Thyroid gland (tissue), 4 donors: Measurements from ENCODE around the gene SERPINA12. TPM values are rescaled to one million over a fixed set of nuclear protein-coding genes. Genes with fewer than 3 reads are reported as not detected.

ENCODE experiments used
- DNase-seq, 2 donors: peaks; one replicate each; pipeline ENCODE4 v3.0.0-alpha.2; 2019
- H3K27ac ChIP-seq, 3 donors: fragments of 200-600 bp; sonication (generic); 1 replicate in 2 of 3; 2 replicates in 1 of 3; pipeline ENCODE4 v1.5.1; 2016 to 2019; ENCODE audit warnings: mild to moderate bottlenecking in 1 of 3, moderate library complexity in 1 of 3
- H3K27me3 ChIP-seq: fragments of 200-600 bp; sonication (generic); one replicate; pipeline ENCODE4 v1.5.1; 2019
- H3K36me3 ChIP-seq, 2 donors: fragments of 200-600 bp; sonication (generic); one replicate each; pipeline ENCODE4 v1.5.1; 2016 to 2019
- H3K4me1 ChIP-seq, 2 donors: fragments of 200-600 bp; sonication (generic); one replicate each; pipeline ENCODE4 v1.5.1; 2017 to 2019
- H3K4me3 ChIP-seq, 3 donors: fragments of 200-600 bp; sonication (generic); replicated peaks in 1 of 3; 1 replicate in 2 of 3; 2 replicates in 1 of 3; pipeline ENCODE4 v1.5.1; 2016; ENCODE audit warnings: mild to moderate bottlenecking in 1 of 3
- H3K9me3 ChIP-seq: fragments of 200-600 bp; sonication (generic); one replicate; pipeline ENCODE4 v1.5.1; 2017
- CTCF ChIP-seq, 6 experiments: fragments of 200-600 bp in 3 of 6; fragments of 450-650 bp in 3 of 6; sonication (generic) in 3 of 6; IDR thresholded peaks; one replicate each; pipeline ENCODE4 v1.5.1; 2016 to 2019; ENCODE audit warnings: antibody characterized with exemption in 6 of 6, mild to moderate bottlenecking in 2 of 6, inconsistent platforms in 1 of 6, moderate library complexity in 1 of 6
- POLR2A ChIP-seq, 2 donors: fragments of 450-650 bp; IDR thresholded peaks; one replicate each; pipeline ENCODE4 v1.6.1; 2017; ENCODE audit warnings: antibody characterized with exemption in 2 of 2, mild to moderate bottlenecking in 2 of 2, moderate library complexity in 1 of 2
- WGBS, 2 donors: methylation state at CpG; one replicate each; pipeline ENCODE4 v1.1.5; 2017; 5-methylcytosine and 5-hydroxymethylcytosine counted together
- intact Hi-C: fragments of 100-400 bp; cut with DNase I; formaldehyde crosslinking; loops from one replicate; pipeline ENCODE4 v1.15.1; 2023
- total RNA-seq, 4 donors: library from RNA; depleted of rRNA; stranded (reverse); fragments of >200 nt; gene quantifications; one replicate each; pipeline ENCODE4 v1.2.3, GENCODE V29; 2016

The SERPINA12 gene
- total RNA-seq, 4 donors from 2014 or later: not detected

GRCh38 chr14:94545131-94545841 lies 36.0 kb upstream of the SERPINA12 start:
- Histone ChIP-seq H3K9me3 (no peaks in the 10 kb centered on the region), H3K27ac (no peak overlapping the region), H3K36me3 (no peaks in the 10 kb centered on the region), H3K4me1 (no peaks in the 10 kb centered on the region), H3K4me3 (no peak overlapping the region), H3K27me3 (no peaks in the 10 kb centered on the region)
- no peak for DNase-seq
- TF ChIP-seq POLR2A (IDR thresholded peaks at IDR 0.05): no peak
- WGBS, 2 donors: 58 to 62% methylated on average over 15 of the region's 15 CpGs
- intact Hi-C loops: no loop called here

GRCh38 chr14:94544726-94545125 lies 35.5 kb upstream of the SERPINA12 start:
- 69 to 79% methylated on average over 7 of the region's 7 CpGs for WGBS, 2 donors
- no peaks in the 10 kb centered on the region for H3K27me3 ChIP-seq
- no peak for TF ChIP-seq POLR2A (IDR thresholded peaks at IDR 0.05)
- no peak for TF ChIP-seq CTCF (IDR thresholded peaks at IDR 0.05)
- H3K27ac ChIP-seq: no peak overlapping the region
- no peak for DNase-seq
- no peak overlapping the region for H3K4me3 ChIP-seq
- no peaks in the 10 kb centered on the region for H3K4me1 ChIP-seq
- H3K36me3 ChIP-seq: no peaks in the 10 kb centered on the region
- intact Hi-C loops: no loop called here
- H3K9me3 ChIP-seq: no peaks in the 10 kb centered on the region

GRCh38 chr14:94543449-94544124 lies 34.3 kb upstream of the SERPINA12 start:
- TF ChIP-seq CTCF (IDR thresholded peaks at IDR 0.05) (no peak), POLR2A (IDR thresholded peaks at IDR 0.05) (no peak)
- H3K36me3 ChIP-seq: no peaks in the 10 kb centered on the region
- intact Hi-C loops: no loop called here
- WGBS, 2 donors: 75 to 81% methylated on average over 9 to 10 of the region's 15 CpGs
- no peaks in the 10 kb centered on the region for H3K27me3 ChIP-seq
- no peak overlapping the region for H3K4me3 ChIP-seq
- no peaks in the 10 kb centered on the region for H3K4me1 ChIP-seq
- no peak overlapping the region for H3K27ac ChIP-seq
- DNase-seq: no peak
- H3K9me3 ChIP-seq: no peaks in the 10 kb centered on the region

GRCh38 chr14:94542811-94543440 lies 33.7 kb upstream of the SERPINA12 start:
- intact Hi-C loops: no loop called here
- no peaks in the 10 kb centered on the region for H3K27me3 ChIP-seq
- H3K4me3 ChIP-seq: no peak overlapping the region
- no peaks in the 10 kb centered on the region for H3K9me3 ChIP-seq
- H3K36me3 ChIP-seq: no peaks in the 10 kb centered on the region
- TF ChIP-seq POLR2A (IDR thresholded peaks at IDR 0.05) (no peak), CTCF (IDR thresholded peaks at IDR 0.05) (no peak)
- no peak for DNase-seq
- H3K4me1 ChIP-seq: no peaks in the 10 kb centered on the region
- 76 to 82% methylated on average over 8 to 9 of the region's 9 CpGs for whole genome bisulfite sequencing, 2 donors
- H3K27ac ChIP-seq: no peak overlapping the region

- Histone ChIP-seq H3K27ac (no peak overlapping the region), H3K4me1 (no peaks in the 10 kb centered on the region), H3K4me3 (no peak overlapping the region), H3K9me3 (no peaks in the 10 kb centered on the region), H3K27me3 (no peaks in the 10 kb centered on the region), H3K36me3 (no peaks in the 10 kb centered on the region)
- no peak for TF ChIP-seq POLR2A (IDR thresholded peaks at IDR 0.05)
- TF ChIP-seq CTCF (IDR thresholded peaks at IDR 0.05): no peak
- intact Hi-C loops: no loop called here
- DNase-seq: no peak
- 82 to 85% methylated on average over 11 to 12 of the region's 12 CpGs for WGBS, 2 donors
Observed at GRCh38 chr14:94542111-94542810, 33.0 kb upstream of the SERPINA12 start.
